Measurements from ENCODE around the gene SLC14A1.
A peak's percentile ranks its signal among the peaks of the same experiment; 100 is the strongest.

The SLC14A1 gene

GRCh38 chr18:45688833-45689232 lies 35.1 kb upstream of the SLC14A1 start:
- intact Hi-C loops (cut with DNase I; ENCODE audit: low total_unique reads) = loop anchor here (10.0 kb wide), 1 partner anchor 286 kb away; no protein-coding TSS in a partner anchor
- Histone ChIP-seq H3K4me1 (no peaks in the 10 kb centered on the region), H3K4me3 (no peak overlapping the region), H3K36me3 (no peaks in the 10 kb centered on the region), H3K27ac (no peak overlapping the region), H3K9me3 (no peaks in the 10 kb centered on the region), H3K27me3 (no peaks in the 10 kb centered on the region)
- DNase-seq = no peak
- no peak for TF ChIP-seq CTCF (IDR thresholded peaks at IDR 0.05)

GRCh38 chr18:45689396-45689795 lies 34.6 kb upstream of the SLC14A1 start:
- no peak for TF ChIP-seq CTCF (IDR thresholded peaks at IDR 0.05)
- Histone ChIP-seq H3K27me3 (no peaks in the 10 kb centered on the region), H3K36me3 (no peaks in the 10 kb centered on the region), H3K27ac (no peak overlapping the region), H3K4me3 (no peak overlapping the region), H3K9me3 (no peaks in the 10 kb centered on the region), H3K4me1 (no peaks in the 10 kb centered on the region)
- intact Hi-C loops (cut with DNase I; ENCODE audit: low total_unique reads) = loop anchor here (10.0 kb wide), 1 partner anchor 285 kb away; no protein-coding TSS in a partner anchor
- no peak for DNase-seq

DNA sequence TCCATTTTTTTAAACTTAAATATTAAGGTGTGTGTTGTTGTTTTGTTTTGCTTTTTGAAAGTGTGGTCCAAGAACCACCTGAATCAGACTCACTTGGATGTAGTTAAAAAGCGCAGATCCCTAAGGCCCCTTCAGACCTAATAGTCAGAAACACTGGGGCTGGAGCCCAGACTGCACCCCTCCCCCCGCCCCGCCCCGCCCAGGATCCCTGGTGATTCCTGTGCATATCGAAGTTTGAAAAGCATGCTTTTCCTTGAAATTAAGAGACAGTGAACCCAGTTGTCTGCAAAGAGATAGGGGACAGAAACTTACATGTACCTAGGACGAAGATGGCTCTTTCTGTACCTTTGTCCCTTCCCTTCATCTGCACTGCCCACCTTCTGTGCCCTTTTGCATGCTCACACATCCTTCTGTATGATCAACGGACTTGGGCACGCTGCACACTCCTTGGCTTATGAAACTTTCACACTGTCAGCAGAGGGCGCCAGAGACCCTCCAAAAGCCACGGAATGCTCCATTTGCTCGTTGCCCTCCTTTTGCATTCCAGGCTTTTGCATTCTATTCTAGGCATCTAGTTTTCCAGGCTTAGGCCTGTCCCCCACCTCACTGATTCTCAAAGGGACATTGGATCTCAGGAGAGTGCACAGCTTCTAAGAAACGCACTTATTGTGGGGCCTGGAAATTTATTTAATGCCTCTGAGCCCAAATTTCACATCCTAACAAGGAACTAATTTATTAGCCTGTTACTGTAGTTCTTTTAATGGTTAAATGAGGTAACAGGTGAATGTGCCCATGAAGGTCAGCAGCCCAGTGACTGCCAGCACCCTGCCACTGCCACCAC lies 32.8 kb upstream of the SLC14A1 start:
- H3K27ac ChIP-seq = no peak overlapping the region
- no peak overlapping the region for H3K4me3 ChIP-seq
- TF ChIP-seq CTCF (IDR thresholded peaks at IDR 0.05) = peak; percentile 80 to 86
- intact Hi-C loops (cut with DNase I; ENCODE audit: low total_unique reads) = loop anchor here (5.0 kb wide), 1 partner anchor 191 kb away; no protein-coding TSS in a partner anchor
- no peaks in the 10 kb centered on the region for H3K36me3 ChIP-seq
- H3K4me1 ChIP-seq = no peaks in the 10 kb centered on the region
- H3K9me3 ChIP-seq = peaks cover 0 to 6% (median 0%) of the 10 kb centered on the region in 3 donors
- peak; percentile 76 to 88 for DNase-seq
- H3K27me3 ChIP-seq = no peaks in the 10 kb centered on the region

GRCh38 chr18:45691816-45692179 lies 32.2 kb upstream of the SLC14A1 start:
- H3K4me3 ChIP-seq = no peak overlapping the region
- H3K36me3 ChIP-seq = no peaks in the 10 kb centered on the region
- peaks cover 0 to 6% (median 0%) of the 10 kb centered on the region in 3 donors for H3K9me3 ChIP-seq
- TF ChIP-seq CTCF (IDR thresholded peaks at IDR 0.05) = no peak
- no peak overlapping the region for H3K27ac ChIP-seq
- H3K4me1 ChIP-seq = no peaks in the 10 kb centered on the region
- no peaks in the 10 kb centered on the region for H3K27me3 ChIP-seq
- intact Hi-C loops (cut with DNase I; ENCODE audit: low total_unique reads) = loop anchor here (5.0 kb wide), 1 partner anchor 191 kb away; no protein-coding TSS in a partner anchor
- DNase-seq = no peak

- H3K27ac ChIP-seq = no peak overlapping the region
- no peaks in the 10 kb centered on the region for H3K36me3 ChIP-seq
- H3K27me3 ChIP-seq = no peaks in the 10 kb centered on the region
- no peak overlapping the region for H3K4me3 ChIP-seq
- DNase-seq = no peak
- intact Hi-C loops (cut with DNase I; ENCODE audit: low total_unique reads) = no loop called here
- no peak for TF ChIP-seq CTCF (IDR thresholded peaks at IDR 0.05)
- no peaks in the 10 kb centered on the region for H3K4me1 ChIP-seq
- peaks cover 0 to 12% (median 12%) of the 10 kb centered on the region in 3 donors for H3K9me3 ChIP-seq
Observed at GRCh38 chr18:45702708-45703265, 21.2 kb upstream of the SLC14A1 start.
